BE2C (cell line): ENCODE data around the gene C12orf75.

ENCODE experiments used
- DNase-seq: peaks from one replicate; pipeline ENCODE4 v3.0.0-alpha.2; 2020
- H3K27me3 ChIP-seq: fragments of 250-450 bp; sonication (Bioruptor Pico); 2 replicates; pipeline ENCODE4 v1.5.1; 2020; ENCODE audit warnings: mild to moderate bottlenecking
- H3K36me3 ChIP-seq: fragments of 250-450 bp; sonication (Bioruptor Pico); 2 replicates; pipeline ENCODE4 v1.5.1; 2020; ENCODE audit warnings: mild to moderate bottlenecking
- H3K4me1 ChIP-seq: fragments of 250-450 bp; sonication (Bioruptor Pico); 2 replicates; pipeline ENCODE4 v1.5.1; 2020
- H3K4me3 ChIP-seq: 2 replicates; pipeline ENCODE4 v1.5.1; 2011; ENCODE audit warnings: low read depth, low read length
- H3K9me3 ChIP-seq: fragments of 250-450 bp; sonication (Bioruptor Pico); 2 replicates; pipeline ENCODE4 v1.5.1; 2020
- CTCF ChIP-seq: IDR thresholded peaks from 2 replicates; pipeline ENCODE4 v1.5.1; 2012; ENCODE audit warnings: mild to moderate bottlenecking, low read depth, low read length

Gene C12orf75

GRCh38 chr12:105343836-105344235 lies 13.3 kb downstream of the C12orf75 start:
- Histone ChIP-seq H3K4me3 (no peak overlapping the region), H3K36me3 (no peaks in the 10 kb centered on the region), H3K27me3 (no peaks in the 10 kb centered on the region), H3K4me1 (no peaks in the 10 kb centered on the region), H3K9me3 (no peaks in the 10 kb centered on the region)
- no peak for TF ChIP-seq CTCF
- no peak for DNase-seq

GRCh38 chr12:105347499-105347898 lies 17.0 kb downstream of the C12orf75 start:
- H3K4me1 ChIP-seq, result no peaks in the 10 kb centered on the region
- H3K27me3 ChIP-seq, result no peaks in the 10 kb centered on the region
- no peaks in the 10 kb centered on the region for H3K9me3 ChIP-seq
- no peak overlapping the region for H3K4me3 ChIP-seq
- DNase-seq, result no peak
- no peaks in the 10 kb centered on the region for H3K36me3 ChIP-seq
- TF ChIP-seq CTCF, result no peak

GRCh38 chr12:105348142-105348541 lies 17.7 kb downstream of the C12orf75 start:
- DNase-seq, result no peak
- H3K9me3 ChIP-seq, result no peaks in the 10 kb centered on the region
- H3K4me3 ChIP-seq, result no peak overlapping the region
- H3K36me3 ChIP-seq, result no peaks in the 10 kb centered on the region
- no peaks in the 10 kb centered on the region for H3K27me3 ChIP-seq
- H3K4me1 ChIP-seq, result no peaks in the 10 kb centered on the region
- no peak for TF ChIP-seq CTCF

- Histone ChIP-seq H3K27me3 (no peaks in the 10 kb centered on the region), H3K9me3 (no peaks in the 10 kb centered on the region), H3K4me1 (no peaks in the 10 kb centered on the region), H3K36me3 (no peaks in the 10 kb centered on the region), H3K4me3 (no peak overlapping the region)
- no peak for TF ChIP-seq CTCF
- DNase-seq, result no peak
These were observed 18.1 kb downstream of the C12orf75 start for GRCh38 chr12:105348561-105348960.

- Histone ChIP-seq H3K4me3 (no peak overlapping the region), H3K36me3 (no peaks in the 10 kb centered on the region), H3K4me1 (no peaks in the 10 kb centered on the region), H3K27me3 (no peaks in the 10 kb centered on the region), H3K9me3 (no peaks in the 10 kb centered on the region)
- no peak for DNase-seq
- TF ChIP-seq CTCF, result no peak
These were observed 18.6 kb downstream of the C12orf75 start for GRCh38 chr12:105349138-105349537.

GRCh38 chr12:105351523-105351922 lies 21.0 kb downstream of the C12orf75 start:
- DNase-seq, result no peak
- no peak overlapping the region for H3K4me3 ChIP-seq
- no peaks in the 10 kb centered on the region for H3K36me3 ChIP-seq
- TF ChIP-seq CTCF, result no peak
- H3K9me3 ChIP-seq, result no peaks in the 10 kb centered on the region
- no peaks in the 10 kb centered on the region for H3K4me1 ChIP-seq
- H3K27me3 ChIP-seq, result no peaks in the 10 kb centered on the region
